Stimulated activated naive CD4-positive, alpha-beta T cell treated with Interleukin-2 at 50 U/mL for 16 hours (primary cell): ENCODE data around the gene MAGEA9.
"Not testable (repeated sequence)": the region's sequence is repeated elsewhere in the genome, so short reads cannot be mapped to it uniquely, and the experiment has no call there.

Experiments
- DNase-seq: peaks from one replicate; lab custom pipeline; 2025; lab: John Stamatoyannopoulos, UW

Gene MAGEA9

GRCh38 chrX:149781727-149782126, at the start of gene MAGEA9:
Gene MAGEA9, plus strand, starts transcription at chrX:149781930. Its CDS starts 4,281 bp downstream, at chrX:149786211.
- not testable (repeated sequence) for DNase-seq

GRCh38 chrX:149742269-149742668, 39.5 kb upstream of the MAGEA9 start:
- DNase-seq: not testable (repeated sequence)

GRCh38 chrX:149746390-149747007, 35.2 kb upstream of the MAGEA9 start:
- not testable (repeated sequence) for DNase-seq

- DNase-seq: no peak
These were observed 24.3 kb upstream of the MAGEA9 start for GRCh38 chrX:149757206-149758067.

GRCh38 chrX:149758068-149758714, 23.5 kb upstream of the MAGEA9 start:
- no peak for DNase-seq

- not testable (repeated sequence) for DNase-seq
These were observed 23.0 kb upstream of the MAGEA9 start for GRCh38 chrX:149758715-149759078.

GRCh38 chrX:149759824-149760223, 21.9 kb upstream of the MAGEA9 start:
- DNase-seq: no peak

GRCh38 chrX:149760965-149761364, 20.8 kb upstream of the MAGEA9 start:
- no peak for DNase-seq

GRCh38 chrX:149761858-149762674, 19.7 kb upstream of the MAGEA9 start:
- not testable (repeated sequence) for DNase-seq

- no peak for DNase-seq
These were observed 18.8 kb upstream of the MAGEA9 start for GRCh38 chrX:149762696-149763614.

GRCh38 chrX:149770344-149770743, 11.4 kb upstream of the MAGEA9 start:
- not testable (repeated sequence) for DNase-seq

- not testable (repeated sequence) for DNase-seq
These were observed 8.7 kb upstream of the MAGEA9 start for GRCh38 chrX:149773026-149773425.

- DNase-seq: not testable (repeated sequence)
These were observed 8.0 kb upstream of the MAGEA9 start, which contains the start of gene HSFX1 for GRCh38 chrX:149773768-149774167. Gene HSFX1, plus strand, starts transcription at chrX:149774068. Its CDS starts 614 bp downstream, at chrX:149774682.

GRCh38 chrX:149777999-149778398, 3.7 kb upstream of the MAGEA9 start:
- not testable (repeated sequence) for DNase-seq

- DNase-seq: not testable (repeated sequence)
These were observed 13.8 kb downstream of the MAGEA9 start for GRCh38 chrX:149795531-149795930.

GRCh38 chrX:149799095-149799714, 17.5 kb downstream of the MAGEA9 start:
- DNase-seq: no peak

- no peak for DNase-seq
These were observed 18.2 kb downstream of the MAGEA9 start for GRCh38 chrX:149799938-149800337.

- DNase-seq: no peak
These were observed 21.8 kb downstream of the MAGEA9 start for GRCh38 chrX:149803458-149804062.

- no peak for DNase-seq
These were observed 22.4 kb downstream of the MAGEA9 start for GRCh38 chrX:149804102-149804501.
